Measurements from ENCODE around the gene DNAH10.

DNA sequence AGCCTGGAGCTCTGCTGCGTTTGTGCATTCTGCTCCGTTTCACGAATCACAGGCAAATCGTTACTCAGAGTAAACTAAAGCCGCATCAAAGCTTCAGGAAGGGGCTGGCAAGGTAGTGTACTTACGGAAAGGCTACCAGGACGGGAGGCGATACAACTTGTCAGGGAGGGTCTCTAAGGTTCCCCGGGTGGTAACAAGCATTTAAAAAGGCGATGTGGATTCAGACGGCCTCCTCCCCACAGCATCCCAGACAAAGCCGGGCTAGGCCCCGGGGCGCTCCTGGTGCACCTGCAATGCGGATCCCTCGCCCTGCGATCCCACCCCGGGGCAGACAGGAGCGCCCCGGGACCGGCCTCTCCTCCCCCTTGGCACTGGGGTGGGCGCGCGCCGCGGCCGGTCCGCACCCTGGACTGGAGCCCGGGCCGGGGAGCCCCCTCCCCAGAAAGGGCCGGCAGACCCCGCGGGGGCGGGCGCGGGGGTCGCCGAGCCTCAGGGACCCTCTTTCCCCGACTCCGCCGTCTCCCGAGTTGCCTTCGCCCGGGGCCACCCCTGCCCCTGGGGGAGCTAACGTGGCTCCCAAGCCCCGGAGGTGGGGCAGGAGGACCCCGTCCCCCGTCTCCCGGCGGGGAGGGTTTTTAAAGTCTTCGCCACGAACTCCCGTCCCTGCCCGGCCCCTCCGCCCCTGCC is 209.8 kb downstream of the DNAH10 start:
- TF ChIP-seq, protein P1, sequence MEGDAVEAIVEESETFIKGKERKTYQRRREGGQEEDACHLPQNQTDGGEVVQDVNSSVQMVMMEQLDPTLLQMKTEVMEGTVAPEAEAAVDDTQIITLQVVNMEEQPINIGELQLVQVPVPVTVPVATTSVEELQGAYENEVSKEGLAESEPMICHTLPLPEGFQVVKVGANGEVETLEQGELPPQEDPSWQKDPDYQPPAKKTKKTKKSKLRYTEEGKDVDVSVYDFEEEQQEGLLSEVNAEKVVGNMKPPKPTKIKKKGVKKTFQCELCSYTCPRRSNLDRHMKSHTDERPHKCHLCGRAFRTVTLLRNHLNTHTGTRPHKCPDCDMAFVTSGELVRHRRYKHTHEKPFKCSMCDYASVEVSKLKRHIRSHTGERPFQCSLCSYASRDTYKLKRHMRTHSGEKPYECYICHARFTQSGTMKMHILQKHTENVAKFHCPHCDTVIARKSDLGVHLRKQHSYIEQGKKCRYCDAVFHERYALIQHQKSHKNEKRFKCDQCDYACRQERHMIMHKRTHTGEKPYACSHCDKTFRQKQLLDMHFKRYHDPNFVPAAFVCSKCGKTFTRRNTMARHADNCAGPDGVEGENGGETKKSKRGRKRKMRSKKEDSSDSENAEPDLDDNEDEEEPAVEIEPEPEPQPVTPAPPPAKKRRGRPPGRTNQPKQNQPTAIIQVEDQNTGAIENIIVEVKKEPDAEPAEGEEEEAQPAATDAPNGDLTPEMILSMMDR (conservative IDR thresholded peaks at IDR 0.05) = no peak
- TF ChIP-seq ZFX (IDR thresholded peaks at IDR 0.05) = no peak

Data from C4-2B (cell line).